GM18870 (cell line): ENCODE results near the gene EXOSC10.
"Not testable (repeated sequence)": the region's sequence is repeated elsewhere in the genome, so short reads cannot be mapped to it uniquely, and the experiment has no call there.

Experiments used
- ATAC-seq: cut with Tn5 transposase; IDR thresholded peaks from one replicate; pipeline ENCODE4 v1.9.1; 2021; ENCODE audit warnings: moderate library complexity; ENCODE audit not compliant: unreplicated experiment

The EXOSC10 gene

DNA sequence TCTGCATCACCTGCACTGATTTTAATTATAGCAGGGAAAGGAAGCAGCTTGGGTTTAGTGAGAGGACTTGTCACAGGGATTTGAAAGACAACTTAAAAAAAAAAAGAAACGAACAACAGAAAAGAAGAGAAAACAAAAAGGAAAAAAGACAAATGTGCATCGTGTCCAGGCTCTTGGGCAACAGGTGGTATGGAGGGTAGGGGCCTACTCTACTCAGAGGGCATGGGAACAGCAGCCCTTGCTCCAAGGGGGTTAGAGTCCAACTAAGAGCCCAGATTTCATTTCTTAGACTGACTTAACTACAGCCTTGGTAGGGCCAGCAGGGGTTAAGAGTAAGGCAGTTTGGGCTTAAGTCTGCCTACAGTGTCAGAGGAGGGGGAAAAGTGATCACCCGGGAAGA is 15.3 kb upstream of the EXOSC10 start:
- no peak for ATAC-seq

DNA sequence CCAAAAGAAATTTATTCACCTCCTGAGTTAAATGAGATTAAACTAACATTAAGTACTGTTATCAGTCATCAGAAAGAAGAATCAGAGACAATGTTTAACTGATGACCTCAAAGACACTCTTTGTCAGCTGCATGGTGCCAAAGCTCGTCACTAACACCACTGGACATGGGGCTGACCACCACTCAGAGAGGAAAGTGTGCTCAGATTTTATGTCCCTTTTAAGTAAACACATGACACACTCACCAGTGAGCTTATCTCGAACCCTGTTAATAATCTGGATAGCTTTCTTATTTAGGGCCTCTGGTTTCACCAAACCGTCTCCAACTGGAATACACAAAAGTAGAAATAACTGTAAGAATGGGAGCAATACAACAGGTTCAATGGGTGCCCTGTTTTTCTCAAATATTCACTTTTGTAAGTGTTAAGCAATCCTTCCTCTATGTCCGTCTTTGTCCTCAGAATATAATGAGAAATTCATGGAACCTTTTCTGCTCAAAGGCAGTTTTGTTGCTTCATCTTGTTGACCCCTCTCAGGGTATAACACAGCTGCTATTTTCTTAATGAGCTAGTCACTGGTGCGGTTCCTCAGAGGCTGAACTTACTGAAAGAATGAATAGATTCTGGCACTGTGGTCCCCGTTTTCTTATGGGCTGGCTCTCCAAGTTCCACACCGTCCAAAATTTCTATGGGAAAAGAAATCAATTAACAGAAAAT is 9.5 kb upstream of the EXOSC10 start:
- ATAC-seq, result no peak

DNA sequence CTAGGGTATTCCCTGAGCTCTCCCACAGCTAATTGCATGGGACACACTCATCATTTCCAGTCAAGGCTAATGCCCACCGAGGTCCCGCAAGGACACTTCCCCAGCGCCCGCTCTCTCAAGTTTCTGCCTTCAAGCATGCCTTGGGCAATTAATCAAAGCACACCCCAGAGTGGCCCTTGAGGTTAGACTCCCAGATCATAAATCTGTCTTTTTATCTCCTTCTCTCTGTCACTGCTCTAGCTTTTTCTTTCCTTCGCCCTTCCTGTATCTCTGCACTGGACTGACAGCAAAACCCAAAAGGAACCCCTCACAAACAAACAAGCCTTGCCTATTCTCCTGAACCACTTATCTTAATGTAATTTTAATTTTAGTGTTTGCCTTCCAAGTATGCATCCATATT is 7.9 kb upstream of the EXOSC10 start:
- ATAC-seq, result no peak

DNA sequence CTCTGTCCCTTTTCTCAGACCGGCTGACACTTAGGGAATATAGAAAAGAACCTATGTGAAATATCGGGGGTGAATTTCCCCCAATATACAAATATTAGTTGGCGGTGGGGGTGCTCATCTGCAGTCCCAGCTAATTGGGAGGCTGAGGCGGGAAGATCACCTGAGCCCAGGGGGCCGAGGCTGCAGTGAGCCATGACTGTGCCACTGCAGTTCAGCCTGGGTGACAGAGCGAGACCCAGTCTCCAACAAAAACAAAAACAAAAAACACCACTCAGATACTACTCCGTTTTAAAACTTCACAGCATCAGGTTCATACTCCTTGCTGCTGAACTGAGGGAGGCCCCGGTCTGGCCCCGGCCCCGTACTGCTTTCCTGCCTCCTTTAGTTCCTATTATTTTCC is 5.9 kb upstream of the EXOSC10 start:
- no peak for ATAC-seq

DNA sequence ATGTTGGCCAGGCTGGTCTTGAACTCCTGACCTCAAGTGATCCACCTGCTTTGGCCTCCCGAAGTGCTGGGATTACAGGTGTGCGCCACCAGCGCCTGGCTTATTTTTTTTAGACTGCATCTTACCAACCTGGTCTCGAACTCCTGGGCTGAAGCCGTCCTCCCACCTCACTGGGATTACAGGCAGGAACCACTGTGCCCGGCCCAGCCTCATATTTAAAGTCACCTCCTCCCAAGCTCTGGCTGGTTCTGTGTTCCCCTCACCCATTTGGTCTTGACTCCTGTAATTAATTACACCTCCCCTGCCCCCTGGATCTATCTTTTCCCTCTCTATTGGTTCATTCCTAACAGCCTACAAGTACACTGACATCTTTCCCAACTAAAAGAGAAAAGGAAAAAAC is 1.7 kb upstream of the EXOSC10 start:
- no peak for ATAC-seq

DNA sequence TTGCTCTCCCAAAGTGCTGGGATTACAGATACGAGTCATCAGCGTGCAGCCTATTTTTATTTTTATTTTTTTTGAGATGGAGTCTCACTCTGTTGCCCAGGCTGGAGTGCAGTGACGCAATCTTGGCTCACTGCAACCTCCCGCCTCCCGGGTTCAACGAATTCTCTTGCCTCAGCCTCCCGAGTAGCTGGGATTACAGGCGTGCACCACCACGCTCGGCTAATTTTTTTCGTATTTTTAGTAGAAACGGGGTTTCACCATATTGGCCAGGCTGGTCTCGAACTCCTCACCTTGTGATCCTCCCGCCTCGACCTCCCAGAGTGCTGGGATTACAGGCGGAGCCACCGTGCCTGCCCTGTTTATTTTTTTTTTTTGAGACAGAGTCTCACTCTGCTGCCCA is 1.1 kb upstream of the EXOSC10 start:
- ATAC-seq, result not testable (repeated sequence)

DNA sequence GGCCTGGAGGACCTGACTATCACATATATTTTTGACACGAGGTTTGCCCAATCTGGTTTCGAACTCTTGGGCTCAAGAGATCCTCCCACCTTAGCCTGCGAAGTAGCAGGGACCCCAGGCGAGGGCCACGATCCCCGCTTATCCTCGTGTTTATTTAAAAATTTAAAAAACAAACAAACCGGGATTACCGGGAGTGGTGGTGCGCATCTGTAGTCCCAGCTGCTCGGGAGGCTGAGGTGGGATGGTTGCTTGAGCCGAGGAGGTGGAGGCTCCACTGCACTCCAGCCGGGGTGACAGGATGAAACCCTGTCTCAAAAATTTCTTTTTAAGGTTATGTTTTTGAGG is 452 bp upstream of the EXOSC10 start:
- ATAC-seq, result no peak

DNA sequence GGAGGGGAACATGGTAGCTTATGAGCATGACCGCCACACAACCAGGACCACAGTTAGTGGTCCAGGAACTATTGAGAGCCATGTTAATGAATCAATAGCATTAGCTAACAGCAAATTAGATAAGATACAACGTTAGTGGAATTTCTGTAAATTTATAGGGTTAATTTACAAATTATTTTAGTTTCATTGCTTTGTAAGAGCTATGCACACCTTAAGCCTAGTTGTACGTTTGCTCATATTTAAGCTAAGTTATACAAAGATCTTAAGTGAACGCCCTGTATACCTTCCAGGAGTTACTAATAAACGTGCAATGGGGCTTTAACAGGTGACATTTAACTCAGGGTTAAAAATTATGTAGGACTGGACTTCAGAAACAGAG is 749 bp downstream of the EXOSC10 start:
- ATAC-seq, result peak; percentile 24

DNA sequence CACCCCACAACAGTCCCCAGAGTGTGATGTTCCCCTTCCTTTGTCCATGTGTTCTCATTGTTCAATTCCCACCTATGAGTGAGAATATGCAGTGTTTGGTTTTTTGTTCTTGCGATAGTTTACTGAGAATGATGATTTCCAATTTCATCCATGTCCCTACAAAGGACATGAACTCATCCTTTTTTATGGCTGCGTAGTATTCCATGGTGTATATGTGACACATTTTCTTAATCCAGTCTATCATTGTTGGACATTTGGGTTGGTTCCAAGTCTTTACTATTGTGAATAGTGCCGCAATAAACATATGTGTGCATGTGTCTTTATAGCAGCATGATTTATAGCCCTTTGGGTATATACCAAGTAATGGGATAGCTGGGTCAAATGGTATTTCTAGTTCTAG is 15.9 kb downstream of the EXOSC10 start:
- ATAC-seq, result not testable (repeated sequence)

DNA sequence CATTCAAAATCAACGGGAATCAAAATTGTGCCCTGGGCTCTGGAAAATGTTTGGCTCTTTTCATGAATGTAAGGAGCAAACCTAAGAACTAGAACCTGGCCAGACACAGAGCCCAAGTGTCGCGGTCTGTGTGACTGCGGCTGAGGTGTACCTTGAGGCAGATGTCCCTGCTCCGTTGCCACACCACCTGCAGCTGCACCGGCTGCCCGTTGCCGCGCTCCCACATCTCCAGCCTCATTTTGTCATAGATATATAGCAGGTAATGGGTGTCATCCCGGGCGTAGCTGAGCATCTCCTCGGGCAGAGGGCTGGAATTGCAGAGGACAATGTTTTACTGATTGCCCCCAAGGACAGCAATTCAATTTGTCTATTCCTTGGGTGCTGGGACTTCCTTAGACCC is 18.7 kb downstream of the EXOSC10 start:
- ATAC-seq, result no peak

DNA sequence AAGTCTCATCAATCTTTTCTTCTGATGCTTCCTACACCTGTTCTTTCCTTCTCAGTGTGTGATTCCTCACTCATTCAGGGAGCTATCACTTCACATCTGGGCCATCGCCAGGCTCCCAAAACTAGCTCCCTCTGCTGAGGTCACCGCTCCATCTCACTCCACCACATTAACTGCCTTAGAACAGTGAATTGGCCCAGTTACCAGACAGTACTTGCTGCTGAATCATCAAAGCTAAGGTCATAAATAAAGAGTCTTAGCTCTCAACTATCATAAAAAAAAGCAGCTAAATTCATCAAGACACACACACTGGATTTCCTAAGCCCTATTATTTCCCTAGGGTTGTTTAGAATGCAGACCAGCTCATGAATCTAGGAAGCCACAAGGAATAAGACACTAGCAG is 21.0 kb downstream of the EXOSC10 start:
- no peak for ATAC-seq

DNA sequence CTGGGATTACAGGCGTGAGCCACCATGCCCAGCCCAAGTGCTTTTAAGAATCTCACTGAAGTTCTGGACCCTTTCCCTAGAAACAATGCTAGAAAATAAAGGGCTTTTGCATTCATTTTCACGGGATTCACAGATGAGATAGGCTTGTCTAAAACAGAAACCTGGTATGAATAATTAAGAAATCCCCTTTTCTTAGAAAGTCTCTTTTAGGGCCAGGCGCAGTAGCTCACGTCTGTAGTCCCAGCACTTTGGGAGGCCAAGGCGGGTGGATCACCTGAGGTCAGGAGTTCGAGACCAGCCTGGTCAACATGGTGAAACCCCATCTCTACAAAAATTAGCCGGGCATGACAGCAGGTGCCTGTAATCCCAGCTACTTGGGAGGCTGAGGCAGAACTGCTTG is 26.3 kb downstream of the EXOSC10 start:
- ATAC-seq, result not testable (repeated sequence)

DNA sequence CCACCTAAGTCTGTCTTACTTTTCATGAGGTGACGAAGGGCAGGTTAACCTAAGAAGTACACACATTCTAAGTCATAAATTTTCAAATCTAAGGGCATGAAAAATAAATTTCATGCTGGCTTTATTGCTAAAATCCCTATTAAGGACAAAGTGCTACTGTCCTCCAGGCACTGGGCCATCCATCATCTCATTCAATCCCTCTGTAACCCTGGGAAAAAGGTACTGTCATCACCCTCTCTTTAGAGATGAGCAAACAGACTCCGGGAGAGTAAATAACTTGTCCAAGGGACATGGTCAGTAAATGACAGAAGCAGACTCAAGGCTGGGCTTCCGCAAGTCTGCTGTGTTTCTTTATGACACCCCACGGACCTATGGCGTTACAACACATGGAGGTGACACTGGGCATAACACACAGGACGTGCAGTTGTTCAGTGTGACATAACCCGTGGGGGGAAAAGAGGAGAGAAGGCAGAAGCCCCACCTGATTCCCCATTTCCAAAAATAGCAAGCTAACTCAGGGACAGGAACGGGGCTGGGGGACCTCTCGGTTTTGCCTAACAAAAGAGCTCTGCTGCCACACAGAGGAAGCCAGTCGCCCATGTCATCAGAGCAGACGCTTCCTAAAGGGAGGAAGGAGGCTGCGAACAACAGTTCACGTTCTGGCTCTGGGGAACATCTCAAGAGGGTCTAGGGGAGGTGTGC is 27.3 kb downstream of the EXOSC10 start:
- ATAC-seq, result no peak

DNA sequence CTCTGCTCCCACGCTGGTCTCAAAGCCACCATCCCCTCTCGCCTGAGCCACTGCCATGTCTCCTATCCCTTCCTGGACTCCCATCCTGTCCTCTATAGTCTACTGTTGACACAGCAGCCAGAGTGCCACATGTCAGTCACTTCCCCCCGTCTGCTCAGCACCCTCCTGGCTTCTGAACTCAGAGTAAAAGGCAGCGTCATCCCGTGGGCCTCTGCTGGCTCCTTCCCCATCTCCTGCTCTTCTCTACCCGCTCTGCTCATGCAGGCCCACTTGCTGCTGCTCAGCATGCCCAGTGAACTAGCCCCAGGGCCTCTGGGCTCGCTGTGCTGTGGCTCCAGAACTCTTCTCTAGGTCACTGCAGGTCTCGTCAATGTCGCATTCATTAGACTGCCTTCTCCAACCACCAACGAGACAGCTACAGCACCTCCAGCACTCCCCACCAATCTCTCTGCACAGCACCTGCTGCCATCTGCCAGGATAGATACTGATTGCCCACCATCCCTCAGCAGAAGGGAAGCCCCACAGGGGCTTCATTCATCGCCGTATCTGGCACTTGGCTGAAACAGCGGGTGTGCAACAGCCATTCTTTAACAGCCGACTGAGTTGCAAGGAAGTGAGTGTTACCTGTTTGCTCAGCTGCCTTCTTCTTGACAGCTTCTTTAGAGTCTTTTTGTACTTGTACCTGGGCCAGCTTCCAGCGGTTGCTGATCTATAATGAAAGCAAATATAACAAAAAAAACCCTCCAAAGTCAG is 28.0 kb downstream of the EXOSC10 start:
- no peak for ATAC-seq

DNA sequence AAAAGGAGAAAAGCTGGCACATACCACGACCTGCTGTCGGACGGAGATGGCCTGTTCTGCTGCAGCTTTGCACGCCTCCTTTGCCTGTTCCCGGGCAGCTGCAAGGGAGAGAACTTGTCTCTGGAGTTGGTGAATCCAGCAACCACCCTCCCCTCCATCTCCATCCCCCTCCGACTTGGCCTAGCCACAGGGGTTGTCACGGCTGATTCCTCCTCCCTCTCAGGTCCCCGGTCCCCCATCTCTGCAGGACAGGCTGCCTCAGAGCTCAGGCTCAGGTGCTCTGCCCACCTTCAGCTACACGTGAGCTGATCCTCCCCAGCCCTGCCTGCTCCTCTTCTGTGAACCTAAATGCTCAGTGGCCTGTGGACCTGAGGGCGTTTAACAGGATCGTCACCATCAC is 28.8 kb downstream of the EXOSC10 start:
- ATAC-seq, result no peak

DNA sequence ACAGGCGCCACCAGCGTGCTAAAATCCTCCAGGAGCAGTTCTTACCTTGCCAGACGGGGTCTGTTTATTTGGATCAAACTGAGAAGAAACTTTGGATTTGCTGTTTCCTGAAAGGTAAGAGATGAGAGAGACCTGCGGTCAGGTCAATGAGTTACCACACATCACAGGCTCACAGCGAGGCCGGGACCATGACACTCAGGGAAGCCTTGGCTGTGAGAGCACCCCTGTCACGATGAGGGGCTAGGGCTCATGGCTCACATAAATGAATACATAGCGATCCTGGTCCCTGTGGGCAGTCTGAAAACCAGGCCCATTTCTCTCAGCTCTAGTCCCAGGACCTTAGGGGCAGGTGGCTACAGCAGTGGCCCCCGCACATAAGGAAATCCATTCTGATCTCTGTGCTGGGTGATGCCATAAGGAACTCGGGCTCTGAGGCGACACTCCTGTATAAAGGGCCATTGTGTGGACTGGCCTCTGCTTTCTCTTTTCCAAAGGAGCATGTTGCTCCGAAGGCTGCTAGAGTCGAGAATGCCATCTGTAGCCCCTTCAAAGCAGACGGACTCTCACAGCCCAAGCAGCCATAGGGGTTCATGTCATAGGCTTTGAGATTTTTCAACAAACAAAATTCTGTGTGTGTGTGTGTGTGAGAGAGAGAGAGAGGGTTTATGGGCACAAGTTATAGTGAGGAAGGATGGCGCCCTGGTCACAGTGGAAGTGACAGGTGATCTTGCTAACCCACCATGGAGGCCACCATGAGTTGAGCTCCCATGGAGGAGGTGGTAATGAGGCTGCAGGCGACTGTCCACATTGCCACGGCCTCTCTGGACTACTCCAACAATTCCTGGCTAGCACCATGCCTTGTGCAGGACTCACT is 30.8 kb downstream of the EXOSC10 start:
- no peak for ATAC-seq

DNA sequence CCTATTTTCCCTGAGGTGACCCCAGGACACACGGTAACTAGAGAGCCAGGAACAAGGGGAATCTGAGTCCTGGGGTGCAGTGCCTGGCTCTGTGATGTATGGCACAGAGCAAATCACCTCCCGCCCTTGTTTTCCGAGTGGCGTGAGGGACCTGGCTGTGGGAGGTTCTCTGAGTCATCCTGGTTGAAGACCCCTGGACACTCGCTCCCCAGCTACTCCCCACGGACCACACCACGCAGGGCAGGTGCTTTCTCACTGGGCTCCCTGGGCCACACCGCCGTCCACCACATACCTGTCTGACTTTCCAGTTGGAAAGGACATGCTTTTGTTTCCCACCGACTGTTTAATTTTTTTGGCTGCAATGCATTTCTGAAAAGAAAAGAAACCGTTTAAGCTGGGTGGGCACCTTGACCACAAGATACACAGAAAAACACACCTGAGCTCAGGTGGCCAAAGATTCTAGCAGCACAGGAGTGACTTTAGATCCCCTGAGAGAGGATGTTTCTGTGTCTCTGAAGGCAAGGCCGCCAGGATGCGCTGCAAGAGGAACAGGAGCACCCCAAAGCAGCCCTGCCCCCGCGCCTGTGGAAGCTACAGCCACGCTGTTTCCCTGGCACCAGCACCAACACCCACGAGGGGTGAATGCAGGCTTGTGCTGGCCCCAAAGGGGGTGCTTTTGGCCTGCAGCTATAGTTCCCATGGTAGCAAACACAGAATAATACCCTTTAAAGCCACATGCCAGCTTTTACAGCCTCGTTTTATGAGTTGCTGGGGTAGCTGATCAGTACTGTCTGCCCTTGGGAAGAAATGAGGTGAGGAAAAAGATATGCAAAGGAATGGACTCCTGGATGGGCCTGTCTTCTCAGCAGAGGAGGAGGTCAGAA is 31.7 kb downstream of the EXOSC10 start:
- ATAC-seq, result no peak

DNA sequence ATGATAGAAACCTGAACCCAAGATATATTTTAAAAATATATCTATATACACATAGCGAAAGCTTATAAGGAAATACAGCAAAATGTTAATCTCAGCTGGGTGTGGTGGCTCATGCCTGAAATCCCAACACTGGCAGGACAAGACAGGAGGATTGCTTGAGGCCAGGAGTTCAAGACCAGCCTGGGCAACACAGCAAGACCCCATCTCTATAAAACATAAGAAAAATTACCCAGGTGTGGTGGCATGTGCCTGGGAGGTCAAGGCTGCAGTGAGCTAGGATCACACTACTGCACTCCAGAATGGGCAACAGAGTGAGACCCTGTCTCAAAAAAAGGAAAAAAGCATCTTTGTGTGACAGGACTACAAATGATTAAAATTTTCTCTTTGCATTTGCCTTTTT is 33.9 kb downstream of the EXOSC10 start:
- no peak for ATAC-seq

DNA sequence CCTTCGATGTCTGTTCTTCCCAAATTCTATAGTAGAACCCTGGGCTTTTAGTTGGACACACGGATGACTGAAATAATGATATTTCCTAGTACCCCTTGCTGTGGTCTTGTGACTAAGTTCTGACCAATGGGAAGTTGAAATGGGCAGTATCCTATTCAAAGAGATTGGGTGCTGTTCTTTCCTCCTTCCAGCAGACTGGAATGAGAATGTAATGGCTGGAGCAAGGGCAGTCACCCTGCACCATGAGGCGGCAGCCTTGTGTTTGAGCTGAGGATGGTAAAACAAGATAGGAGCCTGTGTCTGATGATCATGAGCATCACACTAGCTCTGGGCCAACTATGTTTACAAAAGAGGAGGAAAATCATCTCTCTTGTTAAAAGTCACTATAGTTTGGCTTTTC is 34.7 kb downstream of the EXOSC10 start:
- no peak for ATAC-seq

DNA sequence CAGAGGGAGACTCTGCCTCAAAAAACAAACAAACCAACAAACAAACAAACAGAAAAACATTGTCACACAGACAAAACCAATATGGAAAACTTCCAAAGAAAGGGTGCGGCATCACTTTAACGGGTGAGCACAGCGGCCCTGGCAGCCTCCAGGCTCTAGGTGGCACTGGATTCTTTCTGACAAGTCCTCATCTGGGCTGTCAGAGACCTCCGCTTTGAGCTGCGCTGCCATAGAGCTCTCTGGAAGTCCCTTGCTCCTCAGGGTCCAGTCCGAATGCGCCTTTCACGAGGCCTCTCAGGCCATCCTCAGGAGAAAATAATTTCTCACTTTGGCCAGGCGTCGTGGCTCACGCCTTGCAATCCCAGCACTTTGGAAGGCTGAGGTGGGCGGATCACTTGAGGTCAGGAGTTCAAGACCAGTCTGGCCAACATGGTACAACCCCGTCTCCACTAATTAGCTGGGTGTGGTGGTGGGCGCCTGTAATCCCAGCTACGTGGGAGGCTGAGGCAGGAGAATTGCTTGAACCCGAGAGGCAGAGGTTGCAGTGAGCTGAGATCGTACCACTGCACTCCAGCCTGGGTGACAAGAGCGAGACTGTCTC is 35.6 kb downstream of the EXOSC10 start:
- not testable (repeated sequence) for ATAC-seq
